HG02840 (cell line): ENCODE results near the gene RBP7.
"Not testable (repeated sequence)": the region's sequence is repeated elsewhere in the genome, so short reads cannot be mapped to it uniquely, and the experiment has no call there.

Experiments
- ATAC-seq: cut with Tn5 transposase; IDR thresholded peaks from one replicate; pipeline ENCODE4 v1.9.1; 2021; ENCODE audit warnings: mild to moderate bottlenecking, moderate library complexity, moderate number of reproducible peaks; ENCODE audit not compliant: unreplicated experiment, low FRiP score

RBP7 gene

DNA sequence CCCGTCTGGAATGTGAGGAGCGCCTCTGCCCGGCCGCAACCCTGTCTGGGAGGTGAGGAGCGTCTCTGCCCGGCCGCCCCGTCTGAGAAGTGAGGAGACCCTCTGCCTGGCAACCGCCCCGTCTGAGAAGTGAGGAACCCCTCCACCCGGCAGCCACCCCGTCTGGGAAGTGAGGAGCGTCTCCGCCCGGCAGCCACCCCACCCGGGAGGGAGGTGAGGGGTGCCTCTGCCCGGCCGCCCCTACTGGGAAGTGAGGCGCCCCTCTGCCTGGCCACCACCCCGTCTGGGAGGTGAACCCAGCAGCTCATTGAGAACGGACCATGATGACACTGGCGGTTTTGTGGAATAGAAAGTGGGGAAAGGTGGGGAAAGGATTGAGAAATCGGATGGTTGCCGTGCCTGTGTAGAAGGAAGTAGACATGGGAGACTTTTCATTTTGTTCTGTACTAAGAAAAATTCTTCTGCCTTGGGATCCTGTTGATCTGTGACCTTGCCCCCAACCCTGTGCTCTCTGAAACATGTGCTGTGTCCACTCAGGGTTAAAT lies 32.0 kb downstream of the RBP7 start:
- not testable (repeated sequence) for ATAC-seq

DNA sequence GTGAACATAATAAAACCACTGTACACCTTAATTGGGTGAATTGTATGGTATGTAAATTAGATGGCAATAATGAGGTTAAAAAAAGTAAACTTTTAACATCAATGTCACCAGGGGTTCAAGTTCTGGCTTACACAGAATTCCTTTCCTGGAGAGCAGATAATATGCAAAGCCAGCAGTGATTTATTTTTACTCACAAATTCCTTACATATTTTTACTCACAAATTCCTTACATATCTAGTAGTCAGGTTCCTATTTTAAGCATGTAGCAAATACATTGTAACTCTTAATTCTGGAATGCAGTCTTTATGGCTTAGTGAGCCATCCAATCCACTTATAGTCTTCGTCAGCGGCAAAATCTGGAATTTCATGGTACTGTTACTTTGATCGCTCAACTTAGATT lies 34.4 kb downstream of the RBP7 start:
- ATAC-seq: no peak

DNA sequence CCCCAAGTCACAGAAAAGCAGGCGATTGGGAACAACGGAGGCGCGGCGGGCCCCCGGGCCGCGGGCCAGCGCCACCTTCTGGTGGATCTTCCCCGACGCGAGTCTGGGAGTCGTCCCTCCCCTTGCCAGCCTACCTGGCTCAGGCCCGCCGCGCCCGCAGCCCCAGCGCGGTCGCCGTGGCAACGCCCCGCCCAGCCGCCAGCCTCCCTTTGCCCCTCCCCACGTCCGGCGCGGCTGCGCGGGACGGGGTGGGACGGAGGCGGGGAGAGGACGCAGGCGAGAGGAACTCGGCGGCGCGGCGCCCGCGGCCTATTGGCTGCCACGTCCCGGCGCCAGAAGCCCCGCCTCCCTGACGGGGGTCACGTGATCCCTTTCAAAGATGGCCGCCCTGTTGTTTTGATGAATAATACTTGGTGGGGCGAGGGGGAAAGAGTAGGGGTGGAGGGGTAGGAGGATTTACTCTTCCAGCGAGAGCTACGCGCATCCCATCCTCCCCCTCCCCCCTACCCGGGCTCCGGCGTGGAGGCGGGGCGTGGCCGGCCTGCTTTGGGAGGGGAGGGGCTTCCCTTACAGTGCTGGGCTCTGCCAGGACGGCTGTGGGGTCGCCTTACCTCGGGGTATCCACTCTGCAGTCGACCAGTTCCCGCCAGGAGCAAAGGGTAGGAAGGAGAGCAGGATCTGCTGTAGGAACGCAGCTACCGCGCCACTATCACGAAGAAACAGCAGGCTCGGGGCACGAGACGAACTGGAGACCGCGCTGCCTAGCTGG lies 35.7 kb downstream of the RBP7 start, which contains the start of gene UBE4B:
Gene UBE4B, plus strand, starts transcription at position 369 of the 769 bp plus-strand sequence. CDS start 713 bp downstream, outside the sequence.
- ATAC-seq: peak; percentile 94

DNA sequence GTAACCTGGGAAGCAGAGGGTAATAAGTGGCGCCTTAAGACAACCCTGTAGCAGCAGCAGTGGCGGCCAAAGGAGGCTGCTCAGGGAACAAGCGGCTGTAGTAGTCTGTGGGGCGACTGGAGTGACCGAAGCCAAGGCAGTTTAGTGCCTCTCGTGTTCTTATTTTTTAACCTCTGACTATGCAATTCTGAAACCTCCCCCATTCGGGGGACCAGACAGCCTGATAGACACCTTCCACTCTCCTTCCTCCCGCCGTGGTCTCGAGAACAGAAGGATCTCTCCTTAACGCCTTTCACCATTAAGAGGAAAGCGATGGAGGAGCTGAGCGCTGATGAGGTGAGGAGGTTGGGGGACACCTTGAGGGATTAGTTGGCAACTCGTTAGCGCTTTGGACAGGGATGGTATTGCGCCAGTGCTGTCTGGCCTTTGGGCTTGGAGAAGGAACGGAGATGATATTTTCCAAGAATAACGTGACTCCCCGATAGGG lies 36.4 kb downstream of the RBP7 start:
- ATAC-seq: no peak

GRCh38 chr1:10042746-10043145 lies 45.7 kb downstream of the RBP7 start:
- ATAC-seq: no peak

GRCh38 chr1:10045480-10046355 lies 48.7 kb downstream of the RBP7 start:
- no peak for ATAC-seq

GRCh38 chr1:10046356-10047085 lies 49.5 kb downstream of the RBP7 start:
- ATAC-seq: no peak

- no peak for ATAC-seq
Observed at GRCh38 chr1:10048601-10049000, 51.6 kb downstream of the RBP7 start.

GRCh38 chr1:10050611-10051010 lies 53.6 kb downstream of the RBP7 start:
- no peak for ATAC-seq

DNA sequence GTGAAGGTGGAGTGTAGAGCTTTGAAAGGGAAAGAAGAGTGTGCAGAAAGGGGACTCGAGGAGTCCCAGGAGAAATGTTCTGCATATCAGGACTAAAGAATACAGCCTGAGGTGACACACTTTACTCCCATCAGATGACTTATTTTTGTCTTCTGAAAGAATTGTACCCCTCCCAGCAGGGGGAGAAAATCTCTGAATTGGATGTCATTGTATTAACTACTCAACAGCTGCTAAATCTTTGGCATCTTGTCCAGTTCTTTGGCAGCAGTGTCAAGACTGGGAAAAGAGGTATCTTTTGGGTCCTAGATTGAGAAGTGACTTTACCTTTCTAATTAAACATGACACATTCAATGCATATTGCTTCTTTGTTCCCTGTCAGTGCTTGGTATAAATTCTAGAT lies 54.6 kb downstream of the RBP7 start:
- ATAC-seq: no peak

DNA sequence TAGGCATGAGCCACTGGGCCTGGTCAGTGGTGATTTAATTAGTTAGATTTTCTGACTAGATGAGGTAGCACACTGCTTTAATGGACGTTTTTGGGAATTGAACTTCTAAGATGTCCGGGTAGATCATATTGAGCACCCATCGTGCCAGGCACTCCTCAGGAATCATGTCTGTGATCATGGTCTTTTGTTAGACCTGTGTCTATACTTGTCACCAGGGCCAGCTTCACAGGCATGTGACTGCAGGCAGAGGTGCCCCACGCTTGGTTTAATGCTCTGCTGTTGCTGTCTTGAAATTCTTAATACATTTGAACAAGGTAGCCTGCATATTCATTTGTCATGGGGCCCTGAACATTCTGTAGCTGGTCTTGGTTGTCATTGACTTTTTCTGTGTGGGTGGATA lies 55.3 kb downstream of the RBP7 start:
- ATAC-seq: no peak

DNA sequence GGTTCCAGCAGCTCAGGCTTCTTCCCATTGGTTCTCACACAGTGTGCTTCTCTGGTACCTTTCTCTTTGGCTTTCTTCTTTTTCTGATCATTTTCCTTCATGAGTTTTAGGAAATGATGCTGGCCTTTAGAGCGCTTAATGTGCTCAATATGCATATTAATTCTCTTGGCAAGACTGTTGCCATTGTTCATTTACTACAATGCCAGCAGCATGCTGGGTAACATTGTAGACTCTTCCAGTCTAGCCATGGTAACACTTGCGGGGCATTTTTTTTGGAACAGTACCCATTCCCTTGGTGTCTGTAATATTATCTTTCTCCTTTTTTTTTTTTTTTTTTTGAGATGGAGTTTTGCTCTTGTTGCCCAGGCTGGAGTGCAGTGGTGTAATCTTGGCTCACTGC lies 57.4 kb downstream of the RBP7 start:
- ATAC-seq: no peak

DNA sequence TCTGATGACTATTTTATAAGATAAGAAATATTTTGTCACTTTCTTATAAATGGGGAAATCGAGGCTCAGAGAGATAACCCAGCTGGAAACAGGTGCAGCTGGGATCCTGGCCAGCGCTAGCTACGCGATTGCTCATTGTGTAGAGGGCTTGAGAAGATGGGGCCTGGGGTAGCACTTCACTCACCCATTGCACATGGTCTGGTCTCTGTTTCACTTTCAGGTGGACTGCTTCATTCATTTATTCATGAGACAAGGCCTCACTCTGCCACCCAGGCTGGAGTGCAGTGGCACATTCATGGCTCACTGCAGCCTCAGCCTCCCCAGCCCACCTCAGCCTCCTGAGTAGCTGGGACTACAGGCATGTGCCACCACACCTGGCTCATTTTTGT lies 59.6 kb downstream of the RBP7 start:
- no peak for ATAC-seq

- no peak for ATAC-seq
Observed at GRCh38 chr1:10057343-10057742, 60.3 kb downstream of the RBP7 start.

DNA sequence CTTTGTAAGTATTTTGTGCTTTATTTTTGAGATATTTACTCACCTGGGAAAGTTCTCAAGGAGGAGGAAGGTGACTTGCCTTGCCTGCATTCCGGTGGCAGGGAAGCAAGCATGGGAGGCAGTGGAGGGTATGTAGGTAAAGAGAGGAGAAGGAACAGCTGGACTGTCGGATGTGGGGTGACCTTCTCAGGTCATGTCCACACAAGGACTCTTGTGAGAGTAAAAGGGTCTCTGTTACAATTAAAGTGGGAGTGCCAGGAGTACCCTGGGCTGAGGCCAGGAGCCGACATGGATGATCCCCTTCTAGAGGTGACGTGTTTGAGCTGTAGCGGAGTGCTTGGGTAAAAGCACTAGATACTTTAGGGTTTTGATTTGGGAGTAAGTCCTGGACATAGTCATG lies 60.8 kb downstream of the RBP7 start:
- no peak for ATAC-seq

DNA sequence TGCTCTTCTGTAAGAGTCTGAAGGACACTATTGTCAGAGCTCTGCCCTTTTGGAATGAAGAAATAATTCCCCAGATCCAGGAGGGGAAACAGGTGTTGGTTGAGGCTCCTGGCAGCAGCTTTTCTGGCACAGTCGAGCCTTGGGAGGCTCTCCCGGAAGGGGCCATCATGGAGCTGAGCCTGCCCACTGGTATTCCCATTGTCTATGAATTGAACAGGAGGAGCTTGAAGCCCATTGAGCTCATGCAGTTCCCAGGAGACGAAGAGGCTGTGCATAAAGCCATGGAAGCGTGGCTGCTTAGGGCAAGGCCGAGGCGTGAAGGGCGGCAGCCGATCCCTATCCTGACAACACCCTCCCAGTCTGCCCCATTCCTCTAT lies 62.3 kb downstream of the RBP7 start:
- no peak for ATAC-seq

DNA sequence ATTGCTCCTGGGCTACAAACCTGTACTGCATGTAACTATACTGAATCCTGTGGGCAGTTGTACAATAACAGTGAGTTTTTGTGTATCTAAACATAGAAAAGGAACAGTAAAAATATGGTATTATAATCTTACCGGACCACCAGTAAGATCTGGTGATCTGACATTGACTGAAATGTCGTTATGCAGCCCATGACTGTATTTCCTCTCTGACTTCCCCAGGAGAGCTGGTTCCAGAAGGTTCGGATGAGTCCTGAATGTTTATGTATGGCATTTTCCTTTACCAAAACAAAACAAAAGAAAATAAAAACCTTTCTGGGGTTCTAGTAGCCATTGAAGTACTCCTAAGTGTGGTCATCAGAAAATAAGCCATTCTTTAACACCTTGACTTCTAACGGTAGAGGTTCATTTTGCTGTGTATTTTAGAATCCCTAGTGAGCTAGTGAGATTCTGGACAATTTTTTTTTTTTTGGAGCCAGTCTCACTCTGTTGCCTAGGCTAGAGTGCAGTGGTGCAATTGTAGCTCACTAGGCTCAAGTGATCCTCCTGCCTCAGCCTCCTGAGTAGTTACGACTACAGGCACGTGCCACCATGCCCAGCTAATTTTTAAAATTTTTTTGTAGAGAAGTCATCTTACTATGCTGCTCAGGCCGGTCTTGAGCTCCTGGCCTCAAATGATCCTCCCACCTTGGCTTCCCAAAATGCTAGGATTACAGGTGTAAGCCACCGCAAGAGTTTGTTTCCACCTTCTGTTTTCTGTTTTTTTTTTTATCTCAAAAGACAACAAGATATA lies 63.5 kb downstream of the RBP7 start:
- ATAC-seq: no peak

DNA sequence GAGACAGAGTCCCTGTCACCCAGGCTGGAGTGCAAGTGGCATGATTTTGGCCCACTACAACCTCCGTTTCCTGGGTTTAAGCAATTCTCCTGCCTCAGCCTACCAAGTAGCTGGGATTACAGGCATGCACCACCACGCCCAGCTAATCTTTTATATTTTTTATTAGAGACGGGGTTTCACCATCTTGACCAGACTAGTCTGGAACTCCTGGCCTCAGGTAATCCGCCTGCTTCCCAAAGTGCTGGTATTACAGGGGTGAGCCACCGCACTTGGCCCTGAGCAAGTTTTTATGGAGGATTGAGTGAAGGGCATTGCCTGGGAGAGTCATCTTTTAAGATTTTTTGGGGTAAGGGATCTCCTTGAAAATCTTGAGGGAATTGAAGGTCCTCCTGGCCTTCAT lies 64.2 kb downstream of the RBP7 start:
- ATAC-seq: no peak

DNA sequence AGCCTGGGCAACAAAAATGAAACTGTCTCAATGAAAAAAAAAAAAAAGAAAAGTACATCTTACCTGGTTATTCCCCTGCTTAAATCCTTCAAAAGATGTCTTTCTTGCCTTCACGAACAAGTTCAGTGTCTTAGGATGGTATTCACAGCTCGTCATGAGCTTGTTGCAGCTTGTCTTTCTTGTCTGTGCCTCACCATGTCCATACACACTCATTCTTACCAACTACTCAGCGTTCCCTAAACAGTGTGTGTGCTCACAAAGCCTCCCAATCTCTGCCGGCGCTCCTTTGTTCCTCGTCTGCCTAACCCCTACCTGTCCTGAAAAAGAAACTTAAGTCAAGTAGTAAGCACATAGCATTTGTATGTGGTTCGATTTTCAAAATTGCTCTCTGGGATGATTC lies 66.8 kb downstream of the RBP7 start:
- no peak for ATAC-seq
